Endodermal cell (in vitro differentiated cells): ENCODE data around the gene SLC35A2. TPM values are rescaled to one million over a fixed set of nuclear protein-coding genes. Genes with fewer than 3 reads are reported as not detected.
A peak's percentile ranks its signal among the peaks of the same experiment; 100 is the strongest.

Experiments
- DNase-seq: peaks from one replicate; pipeline ENCODE4 v3.0.0-alpha.2; 2017
- H3K27ac ChIP-seq: 2 replicates; pipeline ENCODE4 v1.5.1; 2013; ENCODE audit warnings: mild to moderate bottlenecking, low read depth, low read length, moderate library complexity
- H3K27me3 ChIP-seq: 2 replicates; pipeline ENCODE4 v1.6.1; 2013; ENCODE audit warnings: mild to moderate bottlenecking, low read length, moderate library complexity; ENCODE audit not compliant: insufficient read depth, control insufficient read depth, poor library complexity, severe bottlenecking
- H3K36me3 ChIP-seq: 2 replicates; pipeline ENCODE4 v1.7.0; 2013; ENCODE audit warnings: mild to moderate bottlenecking, low read length, moderate library complexity; ENCODE audit not compliant: control insufficient read depth, insufficient read depth
- H3K4me1 ChIP-seq: one replicate; pipeline ENCODE4 v1.7.0; 2013; ENCODE audit warnings: low read length; ENCODE audit not compliant: control insufficient read depth, insufficient read depth
- H3K4me3 ChIP-seq: 2 replicates; pipeline ENCODE4 v1.5.1; 2013; ENCODE audit warnings: mild to moderate bottlenecking, low read length, moderate library complexity
- H3K9ac ChIP-seq: 2 replicates; pipeline ENCODE4 v1.6.1; 2013; ENCODE audit warnings: mild to moderate bottlenecking, low read length, moderate library complexity; ENCODE audit not compliant: poor library complexity, severe bottlenecking; ENCODE audit errors: extremely low read depth
- H3K9me3 ChIP-seq: 2 replicates; pipeline ENCODE4 v1.6.1; 2013; ENCODE audit warnings: mild to moderate bottlenecking, low read length, moderate library complexity; ENCODE audit not compliant: control insufficient read depth
- H3K27ac Mint-ChIP-seq: 2 replicates; pipeline ENCODE4 v1.8.0; 2020; ENCODE audit warnings: mixed read lengths
- H3K27me3 Mint-ChIP-seq: 2 replicates; pipeline ENCODE4 v1.8.0; 2021; ENCODE audit warnings: mild to moderate bottlenecking, mixed read lengths; ENCODE audit not compliant: insufficient read depth
- H3K36me3 Mint-ChIP-seq: 2 replicates; pipeline ENCODE4 v1.8.0; 2020; ENCODE audit warnings: low read depth, mixed read lengths
- H3K4me1 Mint-ChIP-seq: 2 replicates; pipeline ENCODE4 v1.8.0; 2020; ENCODE audit warnings: mixed read lengths
- H3K4me3 Mint-ChIP-seq: 2 replicates; pipeline ENCODE4 v1.8.0; 2020; ENCODE audit warnings: mild to moderate bottlenecking, moderate library complexity, mixed read lengths
- H3K9me3 Mint-ChIP-seq: 2 replicates; pipeline ENCODE4 v1.8.0; 2020; ENCODE audit warnings: mild to moderate bottlenecking, mixed read lengths
- CTCF ChIP-seq: fragments of 200-600 bp; sonication (generic); conservative IDR thresholded peaks from 2 replicates; pipeline ENCODE4 v1.5.0; 2021; ENCODE audit warnings: antibody characterized with exemption, mild to moderate bottlenecking
- WGBS, 2 experiments: methylation state at CpG; one replicate each; pipeline versions ENCODE4 v1.1.5 to v1.1.7; 2013; ENCODE audit warnings: missing lambda C conversion rate in 2 of 2, mixed read lengths in 1 of 2; ENCODE audit not compliant: insufficient coverage in 1 of 2, insufficient read length in 1 of 2; 5-methylcytosine and 5-hydroxymethylcytosine counted together
- total RNA-seq, 2 donors: library from RNA; stranded (reverse); fragmentation: NEBNext Ultra II Directional in 1 of 2; extraction: Animal tissue kit (Norgen Biotek cat#: 25700) in 1 of 2; gene quantifications; 2 replicates in 1 of 2; 3 replicates in 1 of 2; pipeline ENCODE4 v1.2.1, GENCODE V29; 2021

SLC35A2 gene
- total RNA-seq, 2 donors from 2014 or later = 22.8 to 24.7 TPM

GRCh38 chrX:48917139-48918001, 5.9 kb upstream of the SLC35A2 start:
- peak; percentile 94 for DNase-seq
- H3K27ac ChIP-seq = no peak overlapping the region
- H3K4me1 ChIP-seq = no peaks in the 10 kb centered on the region
- H3K36me3 Mint-ChIP-seq = peaks cover 46% of the 10 kb centered on the region
- H3K27me3 Mint-ChIP-seq = no peaks in the 10 kb centered on the region
- peaks cover 30% of the 10 kb centered on the region for H3K4me1 Mint-ChIP-seq
- WGBS, 2 experiments = 1% methylated on average over 27 of the region's 27 CpGs; no CpG with 5 or more reads in 1 of the 2 experiments
- no peaks in the 10 kb centered on the region for H3K27me3 ChIP-seq
- H3K9me3 ChIP-seq = no peaks in the 10 kb centered on the region
- H3K27ac Mint-ChIP-seq = peak overlapping the region; percentile 93
- H3K4me3 ChIP-seq = peak overlapping the region; percentile 88
- peak overlapping the region; percentile 49 for H3K9ac ChIP-seq
- peaks cover 52% of the 10 kb centered on the region for H3K9me3 Mint-ChIP-seq
- peaks cover 35% of the 10 kb centered on the region for H3K36me3 ChIP-seq
- H3K4me3 Mint-ChIP-seq = peak overlapping the region; percentile 90
- TF ChIP-seq CTCF = peak; percentile 92

GRCh38 chrX:48914593-48915493, 3.4 kb upstream of the SLC35A2 start:
- H3K36me3 Mint-ChIP-seq = peaks cover 47% of the 10 kb centered on the region
- H3K4me3 ChIP-seq = no peak overlapping the region

More at GRCh38 chrX:48914593-48915493, 3.4 kb upstream of the SLC35A2 start:
- Histone ChIP-seq H3K4me1 (no peaks in the 10 kb centered on the region), H3K9me3 (no peaks in the 10 kb centered on the region), H3K9ac (no peak overlapping the region), H3K36me3 (peaks cover 35% of the 10 kb centered on the region), H3K27ac (no peak overlapping the region), H3K27me3 (no peaks in the 10 kb centered on the region)
- WGBS, 2 experiments = 94 to 100% methylated on average over 4 to 11 of the region's 13 CpGs
- Mint-ChIP-seq H3K4me1 (peaks cover 19% of the 10 kb centered on the region), H3K4me3 (peak overlapping the region; percentile 90), H3K9me3 (peaks cover 59% of the 10 kb centered on the region), H3K27ac (peak overlapping the region; percentile 64), H3K27me3 (no peaks in the 10 kb centered on the region)
- TF ChIP-seq CTCF = no peak
- no peak for DNase-seq
